ENCODE measurements around the gene NOC2L. TPM values are rescaled to one million over a fixed set of nuclear protein-coding genes. Genes with fewer than 3 reads are reported as not detected.

NOC2L gene
- total and polyA plus RNA-seq, 9 of the 15 experiments (the other 6 are each of a cell fraction or from before 2014, with no cell fraction given) = 4.0 to 410 (median 200) TPM

DNA sequence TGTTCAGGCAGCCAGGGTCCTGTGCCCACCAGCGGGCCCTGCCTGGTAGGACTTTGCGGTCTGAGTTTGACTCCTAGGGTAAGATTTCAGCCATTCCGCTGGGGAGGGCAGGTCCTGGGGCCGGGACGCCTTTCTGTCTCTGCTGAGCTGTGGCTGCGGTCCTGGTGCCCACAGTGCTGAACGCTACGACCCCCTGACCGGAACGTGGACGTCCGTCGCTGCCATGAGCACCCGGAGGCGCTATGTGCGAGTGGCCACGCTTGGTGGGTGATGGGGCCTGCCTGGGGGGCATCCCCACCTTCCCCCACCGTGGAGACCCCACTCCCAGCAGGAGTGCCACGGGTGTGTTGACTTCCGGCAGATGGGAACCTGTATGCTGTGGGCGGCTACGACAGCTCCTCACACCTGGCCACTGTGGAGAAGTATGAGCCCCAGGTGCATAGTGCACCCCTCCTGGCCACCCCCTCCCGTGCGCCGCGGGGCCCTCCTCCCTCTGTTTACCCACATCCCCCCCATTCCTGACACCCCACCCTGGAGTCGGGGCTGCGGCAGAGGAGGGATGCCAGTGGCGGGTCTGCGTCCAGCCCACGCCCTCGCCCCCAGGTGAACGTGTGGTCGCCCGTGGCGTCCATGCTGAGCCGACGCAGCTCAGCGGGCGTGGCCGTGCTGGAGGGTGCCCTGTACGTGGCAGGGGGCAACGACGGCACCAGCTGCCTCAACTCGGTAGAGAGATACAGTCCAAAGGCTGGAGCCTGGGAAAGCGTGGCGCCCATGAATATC lies 4.9 kb upstream of the NOC2L start:
- Histone ChIP-seq H3K27ac (ENCODE audit: extremely low read depth, low read depth, low read length) (no peak overlapping the region), H3K4me1 (replicated peaks in 1 of 2; ENCODE audit: control insufficient read depth in 2 of 2, insufficient read depth in 2 of 2, low read length in 2 of 2) (peaks cover 20 to 82% of the 10 kb centered on the region in 2 experiments), H2AFZ (ENCODE audit: low read depth, low read length) (no peak overlapping the region), H4K20me1 (replicated peaks; ENCODE audit: control insufficient read depth, insufficient read depth, low read length) (no peaks in the 10 kb centered on the region), H3K9me1 (ENCODE audit: control insufficient read depth, insufficient read depth, low read length) (no peaks in the 10 kb centered on the region), H3K9me3 (replicated peaks; ENCODE audit: control insufficient read depth, insufficient read depth, low read depth, low read length) (no peaks in the 10 kb centered on the region), H3K79me2 (ENCODE audit: control insufficient read depth, insufficient read depth, low read length) (peaks cover 15% of the 10 kb centered on the region), H3K27me3 (ENCODE audit: control insufficient read depth in 2 of 2, insufficient read depth in 2 of 2, low read length in 2 of 2) (no peaks in the 10 kb centered on the region), H3K9ac (ENCODE audit: insufficient read depth in 1 of 2, low read depth in 2 of 2, low read length in 2 of 2) (no peak overlapping the region), H3K36me3 (ENCODE audit: control insufficient read depth, insufficient read depth, low read length) (peaks cover 42% of the 10 kb centered on the region; the same call in 2 of the 3 replicates), H3K4me2 (ENCODE audit: insufficient read depth, low read length) (no peak overlapping the region), H3K4me3 (no peak overlapping the region)
- intact Hi-C loops (cut with micrococcal nuclease) = no loop called here
- 94% methylated on average over 38 of the region's 47 CpGs for WGBS (ENCODE audit: insufficient coverage, low coverage, missing lambda C conversion rate)
- in situ Hi-C loops (cut with MboI) = no loop called here
- ChIA-PET POLR2A (interaction anchor here (0.7 kb wide), 1 partner anchor 280 kb away, joined by 3 read pairs; no protein-coding TSS in a partner anchor), CTCF (ENCODE audit: low intra/inter-chr PET ratio) (no interaction called here)
- FAIRE-seq = no peak
- no peak for DNase-seq (ENCODE audit: extremely low read depth in 1 of 4, low spot score in 3 of 4)
- ATAC-seq = no peak
- TF ChIP-seq, protein P1, sequence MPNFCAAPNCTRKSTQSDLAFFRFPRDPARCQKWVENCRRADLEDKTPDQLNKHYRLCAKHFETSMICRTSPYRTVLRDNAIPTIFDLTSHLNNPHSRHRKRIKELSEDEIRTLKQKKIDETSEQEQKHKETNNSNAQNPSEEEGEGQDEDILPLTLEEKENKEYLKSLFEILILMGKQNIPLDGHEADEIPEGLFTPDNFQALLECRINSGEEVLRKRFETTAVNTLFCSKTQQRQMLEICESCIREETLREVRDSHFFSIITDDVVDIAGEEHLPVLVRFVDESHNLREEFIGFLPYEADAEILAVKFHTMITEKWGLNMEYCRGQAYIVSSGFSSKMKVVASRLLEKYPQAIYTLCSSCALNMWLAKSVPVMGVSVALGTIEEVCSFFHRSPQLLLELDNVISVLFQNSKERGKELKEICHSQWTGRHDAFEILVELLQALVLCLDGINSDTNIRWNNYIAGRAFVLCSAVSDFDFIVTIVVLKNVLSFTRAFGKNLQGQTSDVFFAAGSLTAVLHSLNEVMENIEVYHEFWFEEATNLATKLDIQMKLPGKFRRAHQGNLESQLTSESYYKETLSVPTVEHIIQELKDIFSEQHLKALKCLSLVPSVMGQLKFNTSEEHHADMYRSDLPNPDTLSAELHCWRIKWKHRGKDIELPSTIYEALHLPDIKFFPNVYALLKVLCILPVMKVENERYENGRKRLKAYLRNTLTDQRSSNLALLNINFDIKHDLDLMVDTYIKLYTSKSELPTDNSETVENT (CRISPR knock-in tag; IDR thresholded peaks at IDR 0.05) = no peak
- TF ChIP-seq ZNF778 (CRISPR knock-in tag; IDR thresholded peaks at IDR 0.05) (no peak), KHSRP (IDR thresholded peaks at IDR 0.05) (no peak), GTF2F1 (IDR thresholded peaks at IDR 0.05; ENCODE audit: low read depth, low read length) (no peak), POLR2G (IDR thresholded peaks at IDR 0.05; ENCODE audit: low read depth, low read length) (no peak; the same call in 1 of the 2 replicates)
- TF ChIP-seq, protein P2, sequence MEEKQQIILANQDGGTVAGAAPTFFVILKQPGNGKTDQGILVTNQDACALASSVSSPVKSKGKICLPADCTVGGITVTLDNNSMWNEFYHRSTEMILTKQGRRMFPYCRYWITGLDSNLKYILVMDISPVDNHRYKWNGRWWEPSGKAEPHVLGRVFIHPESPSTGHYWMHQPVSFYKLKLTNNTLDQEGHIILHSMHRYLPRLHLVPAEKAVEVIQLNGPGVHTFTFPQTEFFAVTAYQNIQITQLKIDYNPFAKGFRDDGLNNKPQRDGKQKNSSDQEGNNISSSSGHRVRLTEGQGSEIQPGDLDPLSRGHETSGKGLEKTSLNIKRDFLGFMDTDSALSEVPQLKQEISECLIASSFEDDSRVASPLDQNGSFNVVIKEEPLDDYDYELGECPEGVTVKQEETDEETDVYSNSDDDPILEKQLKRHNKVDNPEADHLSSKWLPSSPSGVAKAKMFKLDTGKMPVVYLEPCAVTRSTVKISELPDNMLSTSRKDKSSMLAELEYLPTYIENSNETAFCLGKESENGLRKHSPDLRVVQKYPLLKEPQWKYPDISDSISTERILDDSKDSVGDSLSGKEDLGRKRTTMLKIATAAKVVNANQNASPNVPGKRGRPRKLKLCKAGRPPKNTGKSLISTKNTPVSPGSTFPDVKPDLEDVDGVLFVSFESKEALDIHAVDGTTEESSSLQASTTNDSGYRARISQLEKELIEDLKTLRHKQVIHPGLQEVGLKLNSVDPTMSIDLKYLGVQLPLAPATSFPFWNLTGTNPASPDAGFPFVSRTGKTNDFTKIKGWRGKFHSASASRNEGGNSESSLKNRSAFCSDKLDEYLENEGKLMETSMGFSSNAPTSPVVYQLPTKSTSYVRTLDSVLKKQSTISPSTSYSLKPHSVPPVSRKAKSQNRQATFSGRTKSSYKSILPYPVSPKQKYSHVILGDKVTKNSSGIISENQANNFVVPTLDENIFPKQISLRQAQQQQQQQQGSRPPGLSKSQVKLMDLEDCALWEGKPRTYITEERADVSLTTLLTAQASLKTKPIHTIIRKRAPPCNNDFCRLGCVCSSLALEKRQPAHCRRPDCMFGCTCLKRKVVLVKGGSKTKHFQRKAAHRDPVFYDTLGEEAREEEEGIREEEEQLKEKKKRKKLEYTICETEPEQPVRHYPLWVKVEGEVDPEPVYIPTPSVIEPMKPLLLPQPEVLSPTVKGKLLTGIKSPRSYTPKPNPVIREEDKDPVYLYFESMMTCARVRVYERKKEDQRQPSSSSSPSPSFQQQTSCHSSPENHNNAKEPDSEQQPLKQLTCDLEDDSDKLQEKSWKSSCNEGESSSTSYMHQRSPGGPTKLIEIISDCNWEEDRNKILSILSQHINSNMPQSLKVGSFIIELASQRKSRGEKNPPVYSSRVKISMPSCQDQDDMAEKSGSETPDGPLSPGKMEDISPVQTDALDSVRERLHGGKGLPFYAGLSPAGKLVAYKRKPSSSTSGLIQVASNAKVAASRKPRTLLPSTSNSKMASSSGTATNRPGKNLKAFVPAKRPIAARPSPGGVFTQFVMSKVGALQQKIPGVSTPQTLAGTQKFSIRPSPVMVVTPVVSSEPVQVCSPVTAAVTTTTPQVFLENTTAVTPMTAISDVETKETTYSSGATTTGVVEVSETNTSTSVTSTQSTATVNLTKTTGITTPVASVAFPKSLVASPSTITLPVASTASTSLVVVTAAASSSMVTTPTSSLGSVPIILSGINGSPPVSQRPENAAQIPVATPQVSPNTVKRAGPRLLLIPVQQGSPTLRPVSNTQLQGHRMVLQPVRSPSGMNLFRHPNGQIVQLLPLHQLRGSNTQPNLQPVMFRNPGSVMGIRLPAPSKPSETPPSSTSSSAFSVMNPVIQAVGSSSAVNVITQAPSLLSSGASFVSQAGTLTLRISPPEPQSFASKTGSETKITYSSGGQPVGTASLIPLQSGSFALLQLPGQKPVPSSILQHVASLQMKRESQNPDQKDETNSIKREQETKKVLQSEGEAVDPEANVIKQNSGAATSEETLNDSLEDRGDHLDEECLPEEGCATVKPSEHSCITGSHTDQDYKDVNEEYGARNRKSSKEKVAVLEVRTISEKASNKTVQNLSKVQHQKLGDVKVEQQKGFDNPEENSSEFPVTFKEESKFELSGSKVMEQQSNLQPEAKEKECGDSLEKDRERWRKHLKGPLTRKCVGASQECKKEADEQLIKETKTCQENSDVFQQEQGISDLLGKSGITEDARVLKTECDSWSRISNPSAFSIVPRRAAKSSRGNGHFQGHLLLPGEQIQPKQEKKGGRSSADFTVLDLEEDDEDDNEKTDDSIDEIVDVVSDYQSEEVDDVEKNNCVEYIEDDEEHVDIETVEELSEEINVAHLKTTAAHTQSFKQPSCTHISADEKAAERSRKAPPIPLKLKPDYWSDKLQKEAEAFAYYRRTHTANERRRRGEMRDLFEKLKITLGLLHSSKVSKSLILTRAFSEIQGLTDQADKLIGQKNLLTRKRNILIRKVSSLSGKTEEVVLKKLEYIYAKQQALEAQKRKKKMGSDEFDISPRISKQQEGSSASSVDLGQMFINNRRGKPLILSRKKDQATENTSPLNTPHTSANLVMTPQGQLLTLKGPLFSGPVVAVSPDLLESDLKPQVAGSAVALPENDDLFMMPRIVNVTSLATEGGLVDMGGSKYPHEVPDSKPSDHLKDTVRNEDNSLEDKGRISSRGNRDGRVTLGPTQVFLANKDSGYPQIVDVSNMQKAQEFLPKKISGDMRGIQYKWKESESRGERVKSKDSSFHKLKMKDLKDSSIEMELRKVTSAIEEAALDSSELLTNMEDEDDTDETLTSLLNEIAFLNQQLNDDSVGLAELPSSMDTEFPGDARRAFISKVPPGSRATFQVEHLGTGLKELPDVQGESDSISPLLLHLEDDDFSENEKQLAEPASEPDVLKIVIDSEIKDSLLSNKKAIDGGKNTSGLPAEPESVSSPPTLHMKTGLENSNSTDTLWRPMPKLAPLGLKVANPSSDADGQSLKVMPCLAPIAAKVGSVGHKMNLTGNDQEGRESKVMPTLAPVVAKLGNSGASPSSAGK (IDR thresholded peaks at IDR 0.05) = no peak
- BruUV-seq (replicated peaks) = no TSS peak
